HCT116 (cell line): ENCODE data around the gene CYBA.

Experiments
- CBX3 ChIP-seq: IDR thresholded peaks from 2 replicates; pipeline ENCODE4 v1.6.1; 2012; ENCODE audit warnings: low read depth
- CEBPB ChIP-seq: IDR thresholded peaks from 2 replicates; pipeline ENCODE4 v1.6.1; 2012; ENCODE audit warnings: low read depth
- EGR1 ChIP-seq: IDR thresholded peaks from 2 replicates; pipeline ENCODE4 v1.6.1; 2012; ENCODE audit warnings: low read depth
- EZH2 ChIP-seq: fragments of 200-600 bp; sonication (generic); IDR thresholded peaks from 2 replicates; pipeline ENCODE4 v1.6.1; 2017; ENCODE audit warnings: antibody characterized with exemption, mixed run types
- POLR2A ChIP-seq: IDR thresholded peaks from 2 replicates; pipeline ENCODE4 v1.7.0; 2011; ENCODE audit warnings: borderline replicate concordance; ENCODE audit not compliant: insufficient read depth, insufficient read length; ENCODE audit errors: extremely low read depth
- POLR2AphosphoS5 ChIP-seq: IDR thresholded peaks from 2 replicates; pipeline ENCODE4 v1.6.1; 2011; ENCODE audit warnings: mild to moderate bottlenecking, low read depth, low read length, moderate library complexity
- RAD21 ChIP-seq: IDR thresholded peaks from 2 replicates; pipeline ENCODE4 v1.6.1; 2012; ENCODE audit warnings: low read depth, mild to moderate bottlenecking
- SP1 ChIP-seq: IDR thresholded peaks from 2 replicates; pipeline ENCODE4 v1.6.1; 2012; ENCODE audit warnings: low read depth
- TCF7L2 ChIP-seq: IDR thresholded peaks from 2 replicates; pipeline ENCODE4 v1.7.0; 2011; ENCODE audit warnings: borderline replicate concordance, inconsistent platforms; ENCODE audit not compliant: insufficient read depth, insufficient read length; ENCODE audit errors: extremely low read depth
- TF ChIP-seq, protein P1 (sequence below), 3 experiments: fragments of 200-600 bp in 1 of 3; sonication (generic) in 1 of 3; IDR thresholded peaks in 2 of 3; conservative IDR thresholded peaks in 1 of 3; 2 replicates each; pipeline ENCODE4 v1.5.1; 2012 to 2017; ENCODE audit warnings: low read depth in 2 of 3, low read length in 2 of 3, antibody characterized with exemption in 1 of 3, borderline replicate concordance in 1 of 3, control low read depth in 1 of 3, mild to moderate bottlenecking in 1 of 3, mixed read lengths in 1 of 3, mixed run types in 1 of 3, moderate library complexity in 1 of 3; ENCODE audit not compliant: insufficient read depth in 1 of 3
- TF ChIP-seq, protein P2 (sequence below): IDR thresholded peaks from 2 replicates; pipeline ENCODE4 v1.6.1; 2012
- TF ChIP-seq, protein P3 (sequence below): IDR thresholded peaks from 2 replicates; pipeline ENCODE4 v1.6.1; 2012; ENCODE audit warnings: low read depth
- TF ChIP-seq, protein P4 (sequence below): IDR thresholded peaks from 2 replicates; pipeline ENCODE4 v1.6.1; 2012

DNA sequence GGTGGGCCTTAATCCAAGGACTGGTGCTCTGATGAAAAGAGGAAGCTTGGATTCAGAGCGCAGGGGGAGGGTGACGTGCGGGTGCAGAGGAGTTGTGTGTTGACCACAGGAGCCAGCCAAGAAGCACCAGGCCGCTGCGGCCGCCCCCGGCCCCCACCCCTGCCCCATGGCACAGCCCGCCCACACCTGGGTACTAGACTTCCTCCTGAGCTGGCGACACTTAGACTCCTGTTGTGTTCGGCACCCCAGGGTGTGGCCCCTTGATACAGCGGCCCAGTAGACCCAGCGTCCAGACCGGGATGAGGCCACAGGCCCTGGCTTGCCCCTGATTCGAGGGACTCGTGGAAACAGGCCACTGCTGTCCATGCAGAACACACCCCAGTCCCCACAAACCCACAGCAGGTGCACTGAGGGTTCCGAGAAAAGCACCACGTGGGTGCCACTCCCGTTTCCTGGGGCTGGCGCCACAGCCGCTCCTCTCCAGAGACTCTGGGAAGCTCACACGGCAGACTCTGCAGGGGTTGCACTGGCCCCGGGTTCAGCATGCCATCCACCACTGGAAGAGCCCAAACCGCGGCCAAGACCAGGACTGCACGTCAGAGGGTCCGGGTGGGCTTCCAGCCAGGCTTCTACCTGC lies 41.2 kb upstream of the CYBA start:
- TF ChIP-seq, protein P1, sequence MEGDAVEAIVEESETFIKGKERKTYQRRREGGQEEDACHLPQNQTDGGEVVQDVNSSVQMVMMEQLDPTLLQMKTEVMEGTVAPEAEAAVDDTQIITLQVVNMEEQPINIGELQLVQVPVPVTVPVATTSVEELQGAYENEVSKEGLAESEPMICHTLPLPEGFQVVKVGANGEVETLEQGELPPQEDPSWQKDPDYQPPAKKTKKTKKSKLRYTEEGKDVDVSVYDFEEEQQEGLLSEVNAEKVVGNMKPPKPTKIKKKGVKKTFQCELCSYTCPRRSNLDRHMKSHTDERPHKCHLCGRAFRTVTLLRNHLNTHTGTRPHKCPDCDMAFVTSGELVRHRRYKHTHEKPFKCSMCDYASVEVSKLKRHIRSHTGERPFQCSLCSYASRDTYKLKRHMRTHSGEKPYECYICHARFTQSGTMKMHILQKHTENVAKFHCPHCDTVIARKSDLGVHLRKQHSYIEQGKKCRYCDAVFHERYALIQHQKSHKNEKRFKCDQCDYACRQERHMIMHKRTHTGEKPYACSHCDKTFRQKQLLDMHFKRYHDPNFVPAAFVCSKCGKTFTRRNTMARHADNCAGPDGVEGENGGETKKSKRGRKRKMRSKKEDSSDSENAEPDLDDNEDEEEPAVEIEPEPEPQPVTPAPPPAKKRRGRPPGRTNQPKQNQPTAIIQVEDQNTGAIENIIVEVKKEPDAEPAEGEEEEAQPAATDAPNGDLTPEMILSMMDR (IDR thresholded peaks at IDR 0.05 in 2 of 3, conservative IDR thresholded peaks at IDR 0.05 in 1 of 3; ENCODE audit: borderline replicate concordance in 1 of 3, insufficient read depth in 1 of 3, low read depth in 2 of 3, low read length in 2 of 3), result no peak
- TF ChIP-seq, protein P2, sequence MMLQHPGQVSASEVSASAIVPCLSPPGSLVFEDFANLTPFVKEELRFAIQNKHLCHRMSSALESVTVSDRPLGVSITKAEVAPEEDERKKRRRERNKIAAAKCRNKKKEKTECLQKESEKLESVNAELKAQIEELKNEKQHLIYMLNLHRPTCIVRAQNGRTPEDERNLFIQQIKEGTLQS, result no peak
- TF ChIP-seq EGR1 (no peak), SP1 (no peak), POLR2A (no peak), RAD21 (no peak), CEBPB (no peak), EZH2 (no peak), POLR2AphosphoS5 (no peak), TCF7L2 (no peak), CBX3 (no peak)
- TF ChIP-seq, protein P3, sequence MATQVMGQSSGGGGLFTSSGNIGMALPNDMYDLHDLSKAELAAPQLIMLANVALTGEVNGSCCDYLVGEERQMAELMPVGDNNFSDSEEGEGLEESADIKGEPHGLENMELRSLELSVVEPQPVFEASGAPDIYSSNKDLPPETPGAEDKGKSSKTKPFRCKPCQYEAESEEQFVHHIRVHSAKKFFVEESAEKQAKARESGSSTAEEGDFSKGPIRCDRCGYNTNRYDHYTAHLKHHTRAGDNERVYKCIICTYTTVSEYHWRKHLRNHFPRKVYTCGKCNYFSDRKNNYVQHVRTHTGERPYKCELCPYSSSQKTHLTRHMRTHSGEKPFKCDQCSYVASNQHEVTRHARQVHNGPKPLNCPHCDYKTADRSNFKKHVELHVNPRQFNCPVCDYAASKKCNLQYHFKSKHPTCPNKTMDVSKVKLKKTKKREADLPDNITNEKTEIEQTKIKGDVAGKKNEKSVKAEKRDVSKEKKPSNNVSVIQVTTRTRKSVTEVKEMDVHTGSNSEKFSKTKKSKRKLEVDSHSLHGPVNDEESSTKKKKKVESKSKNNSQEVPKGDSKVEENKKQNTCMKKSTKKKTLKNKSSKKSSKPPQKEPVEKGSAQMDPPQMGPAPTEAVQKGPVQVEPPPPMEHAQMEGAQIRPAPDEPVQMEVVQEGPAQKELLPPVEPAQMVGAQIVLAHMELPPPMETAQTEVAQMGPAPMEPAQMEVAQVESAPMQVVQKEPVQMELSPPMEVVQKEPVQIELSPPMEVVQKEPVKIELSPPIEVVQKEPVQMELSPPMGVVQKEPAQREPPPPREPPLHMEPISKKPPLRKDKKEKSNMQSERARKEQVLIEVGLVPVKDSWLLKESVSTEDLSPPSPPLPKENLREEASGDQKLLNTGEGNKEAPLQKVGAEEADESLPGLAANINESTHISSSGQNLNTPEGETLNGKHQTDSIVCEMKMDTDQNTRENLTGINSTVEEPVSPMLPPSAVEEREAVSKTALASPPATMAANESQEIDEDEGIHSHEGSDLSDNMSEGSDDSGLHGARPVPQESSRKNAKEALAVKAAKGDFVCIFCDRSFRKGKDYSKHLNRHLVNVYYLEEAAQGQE, result no peak
- TF ChIP-seq, protein P4, sequence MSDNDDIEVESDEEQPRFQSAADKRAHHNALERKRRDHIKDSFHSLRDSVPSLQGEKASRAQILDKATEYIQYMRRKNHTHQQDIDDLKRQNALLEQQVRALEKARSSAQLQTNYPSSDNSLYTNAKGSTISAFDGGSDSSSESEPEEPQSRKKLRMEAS, result no peak
